ENCODE measurements around the gene OR8G1.

The OR8G1 gene

GRCh38 chr11:124198897-124199296 is 42.0 kb upstream of the OR8G1 start:
- TF ChIP-seq CTCF (IDR thresholded peaks at IDR 0.05; ENCODE audit: low read depth, low read length, missing control alignments), result no peak
- H3K4me3 ChIP-seq (ENCODE audit: low read depth, low read length), result no peak overlapping the region
- DNase-seq (ENCODE audit: low read depth), result no peak
- in situ Hi-C loops (cut with HindIII; ENCODE audit: low sequenced_read_pairs), result no loop called here

- no peak overlapping the region for H3K4me3 ChIP-seq (ENCODE audit: low read depth, low read length)
- in situ Hi-C loops (cut with HindIII; ENCODE audit: low sequenced_read_pairs), result no loop called here
- TF ChIP-seq CTCF (IDR thresholded peaks at IDR 0.05; ENCODE audit: low read depth, low read length, missing control alignments), result no peak
- peak; percentile 1 for DNase-seq (ENCODE audit: low read depth)
Measured at GRCh38 chr11:124199702-124200101, 41.2 kb upstream of the OR8G1 start.

- no peak for DNase-seq (ENCODE audit: low read depth)
- no peak for TF ChIP-seq CTCF (IDR thresholded peaks at IDR 0.05; ENCODE audit: low read depth, low read length, missing control alignments)
- in situ Hi-C loops (cut with HindIII; ENCODE audit: low sequenced_read_pairs), result no loop called here
- no peak overlapping the region for H3K4me3 ChIP-seq (ENCODE audit: low read depth, low read length)
Measured at GRCh38 chr11:124200671-124201070, 40.2 kb upstream of the OR8G1 start.

GRCh38 chr11:124202951-124203350 is 37.9 kb upstream of the OR8G1 start:
- DNase-seq (ENCODE audit: low read depth), result no peak
- no peak overlapping the region for H3K4me3 ChIP-seq (ENCODE audit: low read depth, low read length)
- in situ Hi-C loops (cut with HindIII; ENCODE audit: low sequenced_read_pairs), result no loop called here
- TF ChIP-seq CTCF (IDR thresholded peaks at IDR 0.05; ENCODE audit: low read depth, low read length, missing control alignments), result no peak

- no peak for DNase-seq (ENCODE audit: low read depth)
- TF ChIP-seq CTCF (IDR thresholded peaks at IDR 0.05; ENCODE audit: low read depth, low read length, missing control alignments), result no peak
- no peak overlapping the region for H3K4me3 ChIP-seq (ENCODE audit: low read depth, low read length)
- in situ Hi-C loops (cut with HindIII; ENCODE audit: low sequenced_read_pairs), result no loop called here
Measured at GRCh38 chr11:124204008-124204407, 36.9 kb upstream of the OR8G1 start.

GRCh38 chr11:124207102-124207792 is 33.6 kb upstream of the OR8G1 start:
- H3K4me3 ChIP-seq (ENCODE audit: low read depth, low read length), result no peak overlapping the region
- in situ Hi-C loops (cut with HindIII; ENCODE audit: low sequenced_read_pairs), result no loop called here
- no peak for TF ChIP-seq CTCF (IDR thresholded peaks at IDR 0.05; ENCODE audit: low read depth, low read length, missing control alignments)
- no peak for DNase-seq (ENCODE audit: low read depth)

All from astrocyte of the cerebellum (primary cell).